H1 (cell line): ENCODE measurements around the gene RING1. TPM values are rescaled to one million over a fixed set of nuclear protein-coding genes. Genes with fewer than 3 reads are reported as not detected.

Experiments used
- CHD7 ChIP-seq: fragments of 300-600 bp; sonication (generic); IDR thresholded peaks from 2 replicates; pipeline ENCODE4 v1.7.1; 2012; ENCODE audit warnings: low read length, moderate library complexity, mild to moderate bottlenecking, inconsistent platforms; ENCODE audit not compliant: insufficient replicate concordance
- EGR1 ChIP-seq: IDR thresholded peaks from 2 replicates; pipeline ENCODE4 v1.6.1; 2011; ENCODE audit warnings: low read depth, low read length, borderline replicate concordance
- GTF2F1 ChIP-seq: IDR thresholded peaks from 2 replicates; pipeline ENCODE4 v1.6.1; 2012; ENCODE audit warnings: low read depth, low read length, improper control_type of control experiment, borderline replicate concordance
- KDM1A ChIP-seq: fragments of 200-600, 300-600 bp; sonication (generic); IDR thresholded peaks from 2 replicates; pipeline ENCODE4 v1.7.1; 2016; ENCODE audit warnings: mild to moderate bottlenecking, low read length, borderline replicate concordance
- POLR2A ChIP-seq, 2 experiments: IDR thresholded peaks; 1 replicate in 1 of 2; 2 replicates in 1 of 2; pipeline ENCODE4 v1.6.1; 2011; ENCODE audit warnings: low read depth in 2 of 2, low read length in 2 of 2, mild to moderate bottlenecking in 2 of 2; ENCODE audit errors: control extremely low read depth in 1 of 2
- SUZ12 ChIP-seq: fragments of 200-600 bp; sonication (generic); IDR thresholded peaks from 2 replicates; pipeline ENCODE4 v1.6.1; 2012; ENCODE audit warnings: mild to moderate bottlenecking, inconsistent platforms, low read length, moderate library complexity, mixed read lengths
- USF2 ChIP-seq: IDR thresholded peaks from 2 replicates; pipeline ENCODE4 v1.6.1; 2011; ENCODE audit warnings: low read length, improper control_type of control experiment
- polyA plus RNA-seq, 7 experiments: library from polyadenylated mRNA; depleted of rRNA in 3 of 7; stranded (reverse) in 5 of 7; unstranded in 2 of 7; fragments of >200 nt in 5 of 7; fragments of 200-250 nt in 2 of 7; gene quantifications; 1 replicate in 5 of 7; 2 replicates in 1 of 7; 4 replicates in 1 of 7; pipeline versions ENCODE4 v1.2.1 to v1.2.3, GENCODE V29; 2011 to 2013; ENCODE audit warnings: missing spikeins in 2 of 7, mixed read lengths in 2 of 7
- total RNA-seq: library from RNA; stranded (reverse); fragmentation: NEBNext Ultra II Directional; extraction: Animal tissue kit (Norgen Biotek cat#: 25700); gene quantifications from 2 replicates; pipeline ENCODE4 v1.2.1, GENCODE V29; 2021
- TF ChIP-seq, protein P1 (sequence below), 3 experiments: IDR thresholded peaks; 1 replicate in 2 of 3; 2 replicates in 1 of 3; pipeline versions ENCODE4 v1.5.1 to v1.6.1; 2011; ENCODE audit warnings: low read length in 3 of 3, mild to moderate bottlenecking in 3 of 3, inconsistent platforms in 2 of 3, low read depth in 1 of 3, moderate library complexity in 1 of 3; ENCODE audit not compliant: insufficient read depth in 1 of 3; ENCODE audit errors: control extremely low read depth in 1 of 3

The RING1 gene
- total and polyA plus RNA-seq, 2 of the 8 experiments (the other 6 are each of a cell fraction or from before 2014, with no cell fraction given) = 16.4 to 26.0 TPM

- TF ChIP-seq CHD7 (no peak), GTF2F1 (no peak), KDM1A (no peak), EGR1 (no peak), SUZ12 (no peak), USF2 (no peak), POLR2A (IDR thresholded peaks at IDR 0.05; ENCODE audit: control extremely low read depth in 1 of 2, low read depth in 2 of 2, low read length in 2 of 2) (no peak)
- TF ChIP-seq, protein P1, sequence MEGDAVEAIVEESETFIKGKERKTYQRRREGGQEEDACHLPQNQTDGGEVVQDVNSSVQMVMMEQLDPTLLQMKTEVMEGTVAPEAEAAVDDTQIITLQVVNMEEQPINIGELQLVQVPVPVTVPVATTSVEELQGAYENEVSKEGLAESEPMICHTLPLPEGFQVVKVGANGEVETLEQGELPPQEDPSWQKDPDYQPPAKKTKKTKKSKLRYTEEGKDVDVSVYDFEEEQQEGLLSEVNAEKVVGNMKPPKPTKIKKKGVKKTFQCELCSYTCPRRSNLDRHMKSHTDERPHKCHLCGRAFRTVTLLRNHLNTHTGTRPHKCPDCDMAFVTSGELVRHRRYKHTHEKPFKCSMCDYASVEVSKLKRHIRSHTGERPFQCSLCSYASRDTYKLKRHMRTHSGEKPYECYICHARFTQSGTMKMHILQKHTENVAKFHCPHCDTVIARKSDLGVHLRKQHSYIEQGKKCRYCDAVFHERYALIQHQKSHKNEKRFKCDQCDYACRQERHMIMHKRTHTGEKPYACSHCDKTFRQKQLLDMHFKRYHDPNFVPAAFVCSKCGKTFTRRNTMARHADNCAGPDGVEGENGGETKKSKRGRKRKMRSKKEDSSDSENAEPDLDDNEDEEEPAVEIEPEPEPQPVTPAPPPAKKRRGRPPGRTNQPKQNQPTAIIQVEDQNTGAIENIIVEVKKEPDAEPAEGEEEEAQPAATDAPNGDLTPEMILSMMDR (IDR thresholded peaks at IDR 0.05; ENCODE audit: control extremely low read depth in 1 of 3, insufficient read depth in 1 of 3, low read depth in 1 of 3, low read length in 3 of 3) = no peak
These were observed 22.6 kb upstream of the RING1 start (continued) for GRCh38 chr6:33185654-33186187.
